ENCODE data around the gene TEX10.

The TEX10 gene

DNA sequence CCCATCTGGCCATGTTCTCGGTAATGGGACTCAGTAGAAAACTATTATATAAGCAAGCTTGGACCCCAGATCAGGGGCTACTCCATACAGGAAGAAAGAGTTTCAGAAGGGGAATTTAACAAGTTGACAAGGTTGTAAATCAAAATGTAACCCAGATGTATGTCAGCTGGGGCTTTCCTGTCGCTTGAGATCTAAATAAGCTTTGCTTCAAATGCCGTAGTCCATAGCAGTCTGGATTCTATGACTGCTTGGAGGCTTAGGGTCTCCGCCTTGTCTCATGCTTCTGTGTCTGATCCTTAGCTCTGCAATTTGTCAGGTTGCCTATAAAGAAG is 70.4 kb downstream of the TEX10 start:
- no peak for DNase-seq

DNA sequence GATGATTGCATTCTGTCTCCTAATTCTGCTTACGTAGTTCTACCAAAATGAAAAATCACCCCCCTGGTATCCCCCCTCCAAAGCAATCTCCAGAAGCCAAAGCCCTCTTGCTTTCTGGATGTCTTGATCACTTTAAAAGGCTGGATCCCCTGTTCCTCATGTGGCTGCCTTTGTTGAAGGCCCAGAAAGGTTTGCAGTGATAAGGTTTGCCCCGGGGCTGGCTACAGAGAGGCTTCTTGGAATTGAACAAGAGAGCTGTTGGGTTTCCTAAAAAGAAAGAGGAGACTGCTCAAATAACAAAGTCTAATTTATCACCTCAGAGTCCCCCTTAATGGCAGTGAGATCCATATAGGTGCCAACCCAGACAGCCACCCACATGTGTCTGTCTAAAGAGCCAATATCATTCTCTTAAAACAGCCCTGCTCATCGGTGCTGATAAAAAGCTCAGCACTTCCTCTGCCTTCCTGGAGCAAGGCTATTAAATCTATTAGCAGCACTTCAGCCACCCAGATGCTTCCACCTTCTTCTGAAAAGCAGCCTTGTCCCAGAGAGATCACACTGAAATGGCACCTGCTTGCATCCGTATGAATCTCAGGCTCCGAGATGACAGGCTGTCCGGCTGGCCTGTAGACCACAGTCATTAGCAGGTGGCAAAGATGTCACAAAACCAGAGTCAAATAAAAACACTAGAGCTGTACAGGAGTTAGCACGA is 70.9 kb downstream of the TEX10 start:
- DNase-seq, result no peak

DNA sequence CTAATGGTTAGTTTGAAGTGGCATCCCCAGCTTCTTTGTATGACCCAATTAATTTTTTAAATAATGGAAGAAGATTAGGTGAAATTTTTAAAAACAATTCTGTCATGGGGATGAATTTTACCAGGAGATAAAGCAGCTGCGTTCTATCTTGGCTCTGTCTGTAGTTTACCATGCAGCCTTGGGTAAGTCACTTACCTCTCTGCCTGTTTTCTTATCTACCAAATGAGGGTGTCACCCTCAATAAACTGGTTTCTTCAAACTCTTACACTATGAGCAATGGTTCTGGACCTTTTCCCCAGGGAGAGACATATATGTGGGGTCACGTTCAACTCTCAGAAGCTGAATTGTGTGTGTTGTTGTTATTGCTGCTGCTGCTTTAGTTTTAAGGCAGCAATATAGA is 71.7 kb downstream of the TEX10 start:
- no peak for DNase-seq

DNA sequence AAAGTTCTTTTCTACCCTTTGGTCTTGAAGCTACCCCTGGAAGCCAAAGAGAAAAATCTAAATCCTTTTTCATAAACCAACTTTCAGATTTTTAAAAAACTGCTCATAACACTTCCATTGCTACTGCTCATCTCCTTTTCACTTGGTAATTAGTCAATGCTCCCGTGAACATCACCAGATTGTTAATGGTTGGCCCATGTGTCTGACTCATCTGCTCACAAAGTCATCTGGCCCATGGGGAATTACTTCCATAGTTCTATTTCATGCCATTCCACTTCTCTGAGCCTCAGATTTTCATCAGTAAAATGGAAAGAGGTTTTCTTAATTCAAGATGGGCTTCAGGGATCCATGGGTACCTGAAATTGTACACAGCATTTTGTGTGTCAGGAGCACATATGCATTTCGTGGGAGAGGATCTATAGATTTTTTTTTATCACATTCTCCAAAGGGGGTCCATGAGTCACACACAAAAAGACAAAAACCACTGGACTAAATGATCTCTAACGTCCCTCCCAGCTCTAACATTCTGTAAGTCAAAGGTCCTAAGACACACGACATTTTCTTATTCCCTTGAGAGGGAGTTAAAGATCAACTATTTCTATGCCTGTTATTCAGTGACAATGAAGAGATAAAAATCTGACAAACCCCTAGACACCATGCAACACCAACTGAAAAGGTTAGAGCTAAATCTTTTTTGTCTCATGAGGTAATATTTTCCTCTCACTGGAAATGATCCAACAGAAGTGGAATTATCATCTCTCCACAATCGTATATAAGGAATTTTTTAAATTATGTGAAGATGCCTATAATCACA is 75.4 kb downstream of the TEX10 start:
- no peak for DNase-seq

DNA sequence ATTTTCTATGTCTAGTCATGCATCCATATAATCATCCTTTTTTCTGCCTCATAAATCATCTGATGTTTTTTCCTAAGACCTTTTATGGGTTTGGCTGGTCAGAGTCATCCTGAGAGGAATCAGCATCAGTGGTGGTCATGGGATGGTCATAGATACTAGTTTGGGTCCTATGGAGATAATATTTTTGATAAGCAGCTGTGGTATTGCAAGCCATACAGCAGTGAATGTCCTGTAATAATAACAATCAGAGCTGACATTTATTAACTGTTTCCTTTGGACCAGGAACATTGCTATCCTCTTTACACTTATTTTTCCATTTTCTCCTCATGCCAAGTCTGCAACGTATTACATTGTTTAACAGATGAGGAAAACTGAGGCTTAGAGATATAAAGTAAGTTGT is 83.1 kb downstream of the TEX10 start:
- DNase-seq, result no peak

DNA sequence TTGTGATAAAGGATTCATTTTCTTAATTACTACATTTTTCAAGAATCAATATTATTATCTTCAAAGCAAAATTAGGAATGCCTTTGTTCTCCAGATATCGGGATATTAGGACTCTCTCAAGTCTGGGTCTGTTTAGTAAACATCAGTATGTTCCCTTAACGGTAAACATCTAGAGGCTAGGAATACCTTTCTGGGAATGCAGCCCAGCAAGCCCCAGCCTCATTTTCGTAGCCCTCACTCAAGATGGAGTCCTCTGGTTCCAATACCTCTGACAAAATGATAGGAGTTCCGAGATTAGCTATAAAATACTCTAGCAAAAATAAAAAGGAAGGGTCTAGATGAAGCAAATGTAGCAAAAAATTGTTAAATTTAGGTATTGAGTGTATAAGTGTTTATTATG is 84.5 kb downstream of the TEX10 start:
- DNase-seq, result no peak

DNA sequence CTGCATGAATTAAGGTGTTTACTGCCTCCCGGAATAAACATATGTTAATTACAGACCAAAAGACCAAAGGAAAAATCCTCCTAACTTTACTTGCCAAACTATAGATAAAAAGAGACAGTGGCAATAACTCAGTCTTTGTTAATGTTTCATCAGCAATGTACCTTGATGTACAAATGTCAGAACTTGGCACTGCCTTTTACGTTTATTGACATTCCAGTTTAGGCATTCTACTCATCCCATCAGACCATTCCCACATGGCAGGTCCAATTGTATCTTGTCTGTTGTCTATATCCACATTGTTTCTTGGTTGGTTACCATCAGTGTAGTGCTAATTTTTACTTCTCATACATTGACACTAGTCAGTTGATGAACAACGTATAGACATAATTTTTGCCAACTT is 85.5 kb downstream of the TEX10 start:
- no peak for DNase-seq

All from AML-193 (cell line).